ENCODE results near the gene TET3. TPM values are rescaled to one million over a fixed set of nuclear protein-coding genes. Genes with fewer than 3 reads are reported as not detected.

Gene TET3
- total RNA-seq, 1 experiment from 2014 or later, result 23.3 TPM

DNA sequence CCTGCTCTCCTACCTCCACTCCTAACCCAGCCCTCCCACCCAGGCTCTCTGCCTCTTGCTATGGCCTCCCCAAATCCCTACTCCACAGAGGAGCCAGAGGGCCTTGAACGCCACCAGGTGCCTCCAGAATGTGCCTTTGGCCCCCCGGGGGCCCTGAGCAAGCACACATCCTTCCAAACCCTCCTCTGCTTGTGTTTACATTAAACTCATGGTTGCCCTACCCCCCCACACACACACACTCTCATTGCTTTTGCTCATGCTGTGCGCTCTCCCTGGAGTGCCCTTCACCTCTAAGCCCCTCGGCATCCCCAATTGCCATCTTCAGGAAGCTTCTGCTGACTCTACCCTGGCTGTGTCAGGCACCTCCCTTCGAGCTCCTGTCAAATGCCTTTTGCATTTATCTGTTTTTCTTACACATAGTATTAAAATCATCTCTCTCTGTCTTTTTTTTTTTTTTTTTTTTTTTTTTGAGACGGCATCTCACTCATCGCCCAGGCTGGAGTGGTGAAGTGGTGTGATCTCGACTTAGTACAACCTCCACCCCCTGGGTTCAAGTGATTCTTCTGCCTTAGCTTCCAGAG is 16.3 kb upstream of the TET3 start:
- no peaks in the 10 kb centered on the region for H3K4me1 Mint-ChIP-seq (ENCODE audit: low read depth, unreplicated experiment)
- CTCF ChIA-PET, result interaction anchor here (0.6 kb wide), 1 partner anchor 25 kb away, joined by 4 read pairs; no protein-coding TSS in a partner anchor

DNA sequence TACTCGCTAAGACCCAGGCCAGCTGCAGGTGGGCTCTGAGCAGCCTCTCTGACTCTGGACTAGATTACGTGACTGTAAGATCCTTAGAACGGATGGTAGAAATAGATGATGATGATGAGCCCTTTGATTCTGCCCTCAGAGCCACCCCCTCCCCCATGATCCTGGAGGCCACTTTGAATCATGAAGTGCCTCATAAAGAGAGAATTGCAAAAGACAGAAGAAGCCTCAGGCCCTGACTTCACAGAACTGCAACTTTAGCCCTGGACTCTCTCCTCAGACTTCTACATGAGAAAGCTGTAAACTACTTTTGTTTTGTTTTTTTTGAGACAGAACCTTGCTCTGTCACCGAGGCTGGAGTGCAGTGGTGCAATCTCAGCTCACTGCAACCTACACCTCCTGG is 15.4 kb upstream of the TET3 start:
- no peaks in the 10 kb centered on the region for H3K4me1 Mint-ChIP-seq (ENCODE audit: low read depth, unreplicated experiment)
- no peak overlapping the region for H3K27ac Mint-ChIP-seq (ENCODE audit: unreplicated experiment)
- intact Hi-C loops (cut with micrococcal nuclease; ENCODE audit: unreplicated experiment), result no loop called here

More for the DNA sequence above, 16.3 kb upstream of the TET3 start:
- H3K36me3 Mint-ChIP-seq (ENCODE audit: insufficient read depth, unreplicated experiment), result no peaks in the 10 kb centered on the region
- TF ChIP-seq, protein P1, sequence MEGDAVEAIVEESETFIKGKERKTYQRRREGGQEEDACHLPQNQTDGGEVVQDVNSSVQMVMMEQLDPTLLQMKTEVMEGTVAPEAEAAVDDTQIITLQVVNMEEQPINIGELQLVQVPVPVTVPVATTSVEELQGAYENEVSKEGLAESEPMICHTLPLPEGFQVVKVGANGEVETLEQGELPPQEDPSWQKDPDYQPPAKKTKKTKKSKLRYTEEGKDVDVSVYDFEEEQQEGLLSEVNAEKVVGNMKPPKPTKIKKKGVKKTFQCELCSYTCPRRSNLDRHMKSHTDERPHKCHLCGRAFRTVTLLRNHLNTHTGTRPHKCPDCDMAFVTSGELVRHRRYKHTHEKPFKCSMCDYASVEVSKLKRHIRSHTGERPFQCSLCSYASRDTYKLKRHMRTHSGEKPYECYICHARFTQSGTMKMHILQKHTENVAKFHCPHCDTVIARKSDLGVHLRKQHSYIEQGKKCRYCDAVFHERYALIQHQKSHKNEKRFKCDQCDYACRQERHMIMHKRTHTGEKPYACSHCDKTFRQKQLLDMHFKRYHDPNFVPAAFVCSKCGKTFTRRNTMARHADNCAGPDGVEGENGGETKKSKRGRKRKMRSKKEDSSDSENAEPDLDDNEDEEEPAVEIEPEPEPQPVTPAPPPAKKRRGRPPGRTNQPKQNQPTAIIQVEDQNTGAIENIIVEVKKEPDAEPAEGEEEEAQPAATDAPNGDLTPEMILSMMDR (IDR thresholded peaks at IDR 0.05; ENCODE audit: unreplicated experiment), result no peak
- H3K27ac Mint-ChIP-seq (ENCODE audit: unreplicated experiment), result no peak overlapping the region
- no peak for DNase-seq
- no TSS peak for BruUV-seq (replicated peaks)
- intact Hi-C loops (cut with micrococcal nuclease; ENCODE audit: unreplicated experiment), result no loop called here
- no peak overlapping the region for H3K4me3 Mint-ChIP-seq (ENCODE audit: low read depth, unreplicated experiment)
- H3K27me3 Mint-ChIP-seq (ENCODE audit: unreplicated experiment), result no peaks in the 10 kb centered on the region
- H3K9me3 Mint-ChIP-seq (ENCODE audit: low read depth, unreplicated experiment), result no peaks in the 10 kb centered on the region

DNA sequence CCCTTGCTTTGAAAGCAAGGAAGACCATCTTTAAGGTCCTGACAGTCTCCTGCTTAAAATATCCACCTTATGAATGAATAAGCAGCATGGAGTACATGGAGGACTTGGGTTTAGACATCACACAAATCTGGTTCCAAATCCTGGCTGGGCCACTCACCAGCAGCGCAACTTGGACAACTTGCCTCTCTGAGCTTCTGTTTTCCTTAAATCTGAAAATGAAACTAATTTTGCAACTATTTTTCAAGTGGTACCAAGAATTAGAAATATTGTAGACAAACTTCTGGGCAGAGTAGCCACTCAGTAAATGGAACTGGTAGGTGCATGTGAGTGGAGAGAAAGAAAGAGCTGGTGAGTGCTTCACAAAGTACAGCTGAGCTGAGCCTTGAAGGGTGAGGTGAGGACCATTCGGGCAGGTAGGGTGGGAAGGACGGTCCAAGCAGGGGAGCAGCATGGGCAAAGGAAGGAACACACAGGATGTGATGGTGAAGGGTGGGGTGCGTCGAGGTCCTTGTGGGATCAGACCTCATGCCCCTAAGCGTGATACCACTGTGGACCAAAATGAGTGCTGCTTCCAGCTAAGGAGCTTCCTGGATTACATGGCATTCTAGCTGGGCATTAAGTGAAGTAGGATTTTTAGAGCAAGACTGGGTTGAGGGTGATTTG is 14.4 kb upstream of the TET3 start:
- no peaks in the 10 kb centered on the region for H3K4me1 Mint-ChIP-seq (ENCODE audit: low read depth, unreplicated experiment)
- H3K27ac Mint-ChIP-seq (ENCODE audit: unreplicated experiment), result no peak overlapping the region
- no peaks in the 10 kb centered on the region for H3K9me3 Mint-ChIP-seq (ENCODE audit: low read depth, unreplicated experiment)
- TF ChIP-seq, protein P1 (IDR thresholded peaks at IDR 0.05; ENCODE audit: unreplicated experiment), result no peak
- BruUV-seq (replicated peaks), result no TSS peak
- H3K36me3 Mint-ChIP-seq (ENCODE audit: insufficient read depth, unreplicated experiment), result no peaks in the 10 kb centered on the region
- no peaks in the 10 kb centered on the region for H3K27me3 Mint-ChIP-seq (ENCODE audit: unreplicated experiment)
- intact Hi-C loops (cut with micrococcal nuclease; ENCODE audit: unreplicated experiment), result no loop called here
- CTCF ChIA-PET, result interaction anchor here (0.5 to 0.6 kb wide), 3 partner anchors 30 to 294 kb away, joined by 3 to 4 read pairs (median 3); no protein-coding TSS in a partner anchor
- DNase-seq, result no peak
- H3K4me3 Mint-ChIP-seq (ENCODE audit: low read depth, unreplicated experiment), result no peak overlapping the region

More for the DNA sequence above, 15.4 kb upstream of the TET3 start:
- no peak overlapping the region for H3K4me3 Mint-ChIP-seq (ENCODE audit: low read depth, unreplicated experiment)
- DNase-seq, result no peak
- CTCF ChIA-PET, result no interaction called here
- H3K9me3 Mint-ChIP-seq (ENCODE audit: low read depth, unreplicated experiment), result no peaks in the 10 kb centered on the region
- TF ChIP-seq, protein P1 (IDR thresholded peaks at IDR 0.05; ENCODE audit: unreplicated experiment), result no peak
- no TSS peak for BruUV-seq (replicated peaks)
- no peaks in the 10 kb centered on the region for H3K36me3 Mint-ChIP-seq (ENCODE audit: insufficient read depth, unreplicated experiment)
- no peaks in the 10 kb centered on the region for H3K27me3 Mint-ChIP-seq (ENCODE audit: unreplicated experiment)

DNA sequence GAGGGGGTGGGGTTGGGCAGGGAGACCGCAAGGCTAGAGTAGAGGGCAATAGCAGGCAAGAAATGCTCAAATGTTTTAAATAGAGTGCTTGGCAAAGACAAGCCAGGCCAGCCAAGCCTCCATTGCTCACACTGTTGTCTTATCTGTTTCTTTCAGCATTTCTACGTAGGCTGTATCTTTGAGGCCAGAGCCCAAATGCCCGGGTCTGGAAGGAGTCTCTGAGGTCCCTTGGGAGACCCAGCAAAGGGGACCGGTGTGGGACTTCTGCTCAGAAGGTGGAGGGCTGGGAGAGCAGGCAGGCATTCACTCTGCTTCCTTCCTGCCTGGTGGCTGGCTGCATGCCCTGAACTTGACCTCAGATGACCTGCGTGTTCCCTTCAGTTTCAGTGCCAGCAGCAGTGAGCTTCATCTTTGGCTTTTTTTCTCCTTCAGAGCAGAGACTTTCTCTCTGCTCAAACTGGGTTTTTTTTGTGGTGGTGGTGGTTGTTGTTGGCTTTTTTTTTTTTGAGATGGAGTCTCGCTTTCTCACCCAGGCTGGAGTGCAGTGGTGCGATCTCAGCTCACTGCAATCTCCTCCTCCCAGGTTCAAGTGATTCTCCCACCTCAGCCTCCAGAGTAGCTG is 13.7 kb upstream of the TET3 start:
- Mint-ChIP-seq H3K36me3 (ENCODE audit: insufficient read depth, unreplicated experiment) (no peaks in the 10 kb centered on the region), H3K27me3 (ENCODE audit: unreplicated experiment) (no peaks in the 10 kb centered on the region), H3K4me1 (ENCODE audit: low read depth, unreplicated experiment) (no peaks in the 10 kb centered on the region), H3K4me3 (ENCODE audit: low read depth, unreplicated experiment) (no peak overlapping the region), H3K9me3 (ENCODE audit: low read depth, unreplicated experiment) (no peaks in the 10 kb centered on the region), H3K27ac (ENCODE audit: unreplicated experiment) (no peak overlapping the region)
- intact Hi-C loops (cut with micrococcal nuclease; ENCODE audit: unreplicated experiment), result no loop called here
- CTCF ChIA-PET, result interaction anchor here (0.5 to 0.6 kb wide), 2 partner anchors 142 to 294 kb away, joined by 3 to 4 read pairs; no protein-coding TSS in a partner anchor
- BruUV-seq (replicated peaks), result no TSS peak
- peak; percentile 28 for DNase-seq
- TF ChIP-seq, protein P1 (IDR thresholded peaks at IDR 0.05; ENCODE audit: unreplicated experiment), result no peak

All from Calu3 (cell line).